CD4-positive, alpha-beta memory T cell (primary cell): Measurements from ENCODE around the gene MTCL1. TPM values are rescaled to one million over a fixed set of nuclear protein-coding genes. Genes with fewer than 3 reads are reported as not detected.

Source experiments
- CTCF ChIA-PET: fragments of 350-600 bp; sonication (Branson Sonifier 250); formaldehyde crosslinking; loops from one replicate; lab custom pipeline; 2021; ENCODE audit warnings: inconsistent platforms; ENCODE audit not compliant: partially characterized antibody; lab: Charles Lee
- POLR2A ChIA-PET: fragments of 350-600 bp; sonication (Branson Sonifier 250); formaldehyde crosslinking; loops from one replicate; lab custom pipeline; 2021; ENCODE audit not compliant: partially characterized antibody; lab: Charles Lee
- DNase-seq, 5 donors: peaks; one replicate each; pipeline versions ENCODE4 v3.0.0 to v3.0.0-alpha.2; 2020 to 2022; ENCODE audit warnings: mixed read lengths in 1 of 5
- H3K27ac ChIP-seq: one replicate; pipeline ENCODE4 v1.7.0; 2013; ENCODE audit warnings: low read depth, low read length
- H3K27me3 ChIP-seq: 2 replicates; pipeline ENCODE4 v1.7.0; 2013; ENCODE audit warnings: mild to moderate bottlenecking, low read length, moderate library complexity; ENCODE audit not compliant: insufficient read depth
- H3K36me3 ChIP-seq: 2 replicates; pipeline ENCODE4 v1.7.0; 2013; ENCODE audit warnings: mild to moderate bottlenecking, low read length, moderate library complexity; ENCODE audit not compliant: insufficient read depth
- H3K4me1 ChIP-seq: 2 replicates; pipeline ENCODE4 v1.7.0; 2013; ENCODE audit warnings: mild to moderate bottlenecking, low read length, moderate library complexity; ENCODE audit not compliant: insufficient read depth
- H3K4me3 ChIP-seq, 2 donors: one replicate each; pipeline ENCODE4 v1.7.0; 2013; ENCODE audit warnings: low read length in 2 of 2, mild to moderate bottlenecking in 1 of 2
- H3K9me3 ChIP-seq, 2 donors: one replicate each; pipeline ENCODE4 v1.7.0; 2013; ENCODE audit warnings: low read length in 2 of 2, control low read depth in 1 of 2; ENCODE audit not compliant: control insufficient read depth in 1 of 2
- H3K27ac Mint-ChIP-seq, 7 donors: one replicate each; pipeline ENCODE4 v1.8.0; 2020 to 2021; ENCODE audit warnings: mixed read lengths in 7 of 7, mild to moderate bottlenecking in 6 of 7, inconsistent platforms in 3 of 7, moderate library complexity in 3 of 7
- H3K27me3 Mint-ChIP-seq, 2 donors: one replicate each; pipeline ENCODE4 v1.8.0; 2020 to 2021; ENCODE audit warnings: mixed read lengths in 2 of 2
- H3K36me3 Mint-ChIP-seq, 2 donors: one replicate each; pipeline ENCODE4 v1.8.0; 2020 to 2021; ENCODE audit warnings: mixed read lengths in 2 of 2, inconsistent platforms in 1 of 2, mild to moderate bottlenecking in 1 of 2
- H3K4me1 Mint-ChIP-seq, 4 donors: one replicate each; pipeline ENCODE4 v1.8.0; 2020 to 2021; ENCODE audit warnings: mixed read lengths in 4 of 4, mild to moderate bottlenecking in 1 of 4
- H3K4me3 Mint-ChIP-seq, 8 donors: one replicate each; pipeline ENCODE4 v1.8.0; 2020 to 2021; ENCODE audit warnings: mixed read lengths in 8 of 8, mild to moderate bottlenecking in 7 of 8, moderate library complexity in 6 of 8, inconsistent platforms in 3 of 8
- H3K9me3 Mint-ChIP-seq, 8 donors: one replicate each; pipeline ENCODE4 v1.8.0; 2020 to 2021; ENCODE audit warnings: mixed read lengths in 8 of 8, mild to moderate bottlenecking in 5 of 8, inconsistent platforms in 3 of 8, moderate library complexity in 1 of 8
- intact Hi-C: fragments of 100-400 bp; cut with micrococcal nuclease; formaldehyde crosslinking; loops from one replicate; pipeline ENCODE4 v1.15.1; 2023
- polyA plus RNA-seq, 2 donors: library from polyadenylated mRNA; unstranded; fragments of 300-500 nt; fragmentation: Illumina TruSeq; gene quantifications; one replicate each; pipeline ENCODE4 v1.2.3, GENCODE V29; 2021
- total RNA-seq, 2 experiments: library from RNA; stranded (reverse); gene quantifications; one replicate each; pipeline ENCODE4 v1.2.3, GENCODE V29; 2021

MTCL1 gene
- total and polyA plus RNA-seq, 4 experiments from 2014 or later: 0.29 to 0.36 TPM; not detected in 2

- H3K27me3 ChIP-seq: no peaks in the 10 kb centered on the region
- no peak overlapping the region for H3K4me3 ChIP-seq
- H3K4me3 Mint-ChIP-seq: no peak overlapping the region
- no peaks in the 10 kb centered on the region for H3K4me1 ChIP-seq
- DNase-seq: no peak
- CTCF ChIA-PET: no interaction called here
- H3K27me3 Mint-ChIP-seq: peaks cover 4 to 6% of the 10 kb centered on the region in 2 donors
- no peaks in the 10 kb centered on the region for H3K9me3 Mint-ChIP-seq
- POLR2A ChIA-PET: no interaction called here
- no peak overlapping the region for H3K27ac ChIP-seq
- H3K36me3 ChIP-seq: no peaks in the 10 kb centered on the region
- H3K4me1 Mint-ChIP-seq: peaks cover 0 to 4% (median 0%) of the 10 kb centered on the region in 4 donors
- no peaks in the 10 kb centered on the region for H3K9me3 ChIP-seq
- intact Hi-C loops: no loop called here
- H3K36me3 Mint-ChIP-seq: no peaks in the 10 kb centered on the region
- H3K27ac Mint-ChIP-seq: no peak overlapping the region
Measured at GRCh38 chr18:8825273-8825672, 119.9 kb downstream of the MTCL1 start.

DNA sequence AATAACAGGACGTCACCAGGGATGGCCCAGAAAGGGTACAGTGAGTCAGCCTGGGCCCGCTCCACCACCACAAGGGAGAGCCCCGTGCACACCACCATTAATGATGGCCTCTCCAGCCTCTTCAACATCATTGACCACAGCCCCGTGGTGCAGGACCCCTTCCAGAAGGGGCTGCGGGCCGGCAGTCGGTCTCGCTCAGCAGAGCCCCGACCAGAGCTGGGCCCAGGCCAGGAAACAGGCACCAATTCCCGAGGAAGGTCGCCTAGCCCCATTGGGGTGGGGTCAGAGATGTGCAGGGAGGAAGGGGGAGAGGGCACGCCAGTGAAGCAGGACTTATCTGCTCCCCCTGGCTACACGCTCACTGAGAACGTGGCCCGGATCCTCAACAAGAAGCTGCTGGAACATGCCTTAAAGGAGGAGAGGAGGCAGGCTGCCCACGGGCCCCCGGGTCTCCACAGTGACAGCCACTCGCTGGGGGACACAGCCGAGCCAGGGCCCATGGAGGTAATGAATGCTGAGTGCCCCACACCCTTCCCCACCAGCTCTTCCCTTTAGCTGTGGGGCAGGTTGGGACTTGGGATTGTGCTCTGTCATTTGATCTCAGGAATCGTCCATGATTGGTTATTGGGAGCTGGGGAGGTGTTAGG lies 120.5 kb downstream of the MTCL1 start:
- peak overlapping the region in 1 of 7 donors; percentile 48 for H3K27ac Mint-ChIP-seq
- Histone ChIP-seq H3K4me3 (no peak overlapping the region), H3K27me3 (no peaks in the 10 kb centered on the region), H3K27ac (no peak overlapping the region), H3K36me3 (no peaks in the 10 kb centered on the region), H3K4me1 (no peaks in the 10 kb centered on the region), H3K9me3 (no peaks in the 10 kb centered on the region)
- ChIA-PET CTCF (no interaction called here), POLR2A (no interaction called here)
- no peak overlapping the region for H3K4me3 Mint-ChIP-seq
- intact Hi-C loops: no loop called here
- no peaks in the 10 kb centered on the region for H3K36me3 Mint-ChIP-seq
- no peak for DNase-seq
- H3K27me3 Mint-ChIP-seq: peaks cover 4 to 6% of the 10 kb centered on the region in 2 donors
- no peaks in the 10 kb centered on the region for H3K9me3 Mint-ChIP-seq
- H3K4me1 Mint-ChIP-seq: peaks cover 0 to 1% (median 0%) of the 10 kb centered on the region in 4 donors

GRCh38 chr18:8826514-8826913 lies 121.2 kb downstream of the MTCL1 start:
- no peak overlapping the region for H3K27ac ChIP-seq
- H3K9me3 ChIP-seq: no peaks in the 10 kb centered on the region
- H3K27me3 Mint-ChIP-seq: peaks cover 4 to 8% of the 10 kb centered on the region in 2 donors
- no peaks in the 10 kb centered on the region for H3K27me3 ChIP-seq
- no peaks in the 10 kb centered on the region for H3K36me3 ChIP-seq
- H3K4me3 Mint-ChIP-seq: no peak overlapping the region
- H3K4me3 ChIP-seq: no peak overlapping the region
- no peaks in the 10 kb centered on the region for H3K4me1 ChIP-seq
- ChIA-PET POLR2A (no interaction called here), CTCF (no interaction called here)
- intact Hi-C loops: no loop called here
- H3K9me3 Mint-ChIP-seq: no peaks in the 10 kb centered on the region
- no peak overlapping the region for H3K27ac Mint-ChIP-seq
- no peak for DNase-seq
- H3K36me3 Mint-ChIP-seq: no peaks in the 10 kb centered on the region
- no peaks in the 10 kb centered on the region for H3K4me1 Mint-ChIP-seq

DNA sequence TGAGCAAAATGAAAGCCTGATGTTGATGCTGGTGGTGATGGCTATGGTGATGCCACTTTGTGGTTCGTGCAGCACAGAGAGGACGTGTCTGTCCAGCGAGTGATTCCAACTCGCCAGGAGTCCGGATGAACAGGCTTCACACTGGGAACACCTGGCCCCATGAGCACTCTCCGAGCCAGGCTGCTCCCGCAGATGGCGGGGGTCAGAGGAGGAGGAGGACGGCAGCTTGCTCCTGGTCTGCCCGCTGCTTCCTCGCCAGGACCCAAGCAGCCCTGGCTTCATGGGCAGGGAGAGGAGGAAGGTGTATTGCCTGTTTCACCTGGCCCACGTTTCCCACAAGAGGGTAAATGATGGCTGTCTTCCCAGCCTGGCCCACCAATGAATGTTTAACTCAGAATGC lies 121.6 kb downstream of the MTCL1 start:
- H3K4me3 ChIP-seq: no peak overlapping the region
- peaks cover 4 to 9% of the 10 kb centered on the region in 2 donors for H3K27me3 Mint-ChIP-seq
- no peaks in the 10 kb centered on the region for H3K36me3 ChIP-seq
- CTCF ChIA-PET: no interaction called here
- H3K4me3 Mint-ChIP-seq: no peak overlapping the region
- intact Hi-C loops: no loop called here
- H3K4me1 ChIP-seq: no peaks in the 10 kb centered on the region
- H3K27ac Mint-ChIP-seq: no peak overlapping the region
- no peaks in the 10 kb centered on the region for H3K9me3 ChIP-seq
- POLR2A ChIA-PET: no interaction called here
- no peaks in the 10 kb centered on the region for H3K9me3 Mint-ChIP-seq
- H3K27ac ChIP-seq: no peak overlapping the region
- H3K27me3 ChIP-seq: no peaks in the 10 kb centered on the region
- no peak for DNase-seq
- H3K36me3 Mint-ChIP-seq: no peaks in the 10 kb centered on the region
- H3K4me1 Mint-ChIP-seq: no peaks in the 10 kb centered on the region

DNA sequence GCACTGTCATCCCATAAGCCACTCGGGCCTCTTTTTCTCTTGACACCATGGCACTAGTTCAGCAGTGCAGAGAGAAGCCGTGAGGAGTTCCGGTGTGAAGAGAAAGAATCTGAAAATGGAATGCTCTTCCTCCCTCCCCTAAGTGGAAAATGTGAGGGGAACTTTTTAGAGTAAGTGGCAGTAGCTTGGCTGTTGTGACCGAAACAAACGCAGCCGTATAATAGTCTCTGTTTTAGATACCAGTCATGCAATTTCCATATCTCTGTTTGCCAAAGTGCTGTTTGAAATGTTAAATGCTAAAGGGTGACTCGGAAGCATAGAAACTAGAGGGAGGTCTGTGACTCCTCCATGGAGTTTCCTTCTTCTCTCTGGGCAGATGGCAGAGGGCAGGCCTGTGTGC lies 122.9 kb downstream of the MTCL1 start:
- POLR2A ChIA-PET: no interaction called here
- H3K36me3 ChIP-seq: no peaks in the 10 kb centered on the region
- CTCF ChIA-PET: no interaction called here
- Mint-ChIP-seq H3K9me3 (peaks cover 0 to under 1% (median 0%) of the 10 kb centered on the region in 8 donors), H3K36me3 (no peaks in the 10 kb centered on the region), H3K4me1 (no peaks in the 10 kb centered on the region), H3K4me3 (no peak overlapping the region), H3K27me3 (peaks cover 3 to 8% of the 10 kb centered on the region in 2 donors), H3K27ac (no peak overlapping the region)
- intact Hi-C loops: no loop called here
- no peaks in the 10 kb centered on the region for H3K9me3 ChIP-seq
- no peak overlapping the region for H3K4me3 ChIP-seq
- H3K4me1 ChIP-seq: no peaks in the 10 kb centered on the region
- H3K27me3 ChIP-seq: no peaks in the 10 kb centered on the region
- H3K27ac ChIP-seq: no peak overlapping the region
- no peak for DNase-seq

- peaks cover 1 to 8% of the 10 kb centered on the region in 2 donors for H3K27me3 Mint-ChIP-seq
- no peaks in the 10 kb centered on the region for H3K27me3 ChIP-seq
- no peaks in the 10 kb centered on the region for H3K36me3 Mint-ChIP-seq
- no peak overlapping the region for H3K27ac ChIP-seq
- no peaks in the 10 kb centered on the region for H3K36me3 ChIP-seq
- H3K9me3 ChIP-seq: no peaks in the 10 kb centered on the region
- H3K4me3 Mint-ChIP-seq: no peak overlapping the region
- POLR2A ChIA-PET: no interaction called here
- no peak overlapping the region for H3K27ac Mint-ChIP-seq
- H3K4me1 ChIP-seq: no peaks in the 10 kb centered on the region
- H3K9me3 Mint-ChIP-seq: peaks cover 0 to 4% (median 0%) of the 10 kb centered on the region in 8 donors
- no peak for DNase-seq
- no peak overlapping the region for H3K4me3 ChIP-seq
- no peaks in the 10 kb centered on the region for H3K4me1 Mint-ChIP-seq
- intact Hi-C loops: no loop called here
- CTCF ChIA-PET: no interaction called here
Measured at GRCh38 chr18:8828798-8829197, 123.4 kb downstream of the MTCL1 start.

DNA sequence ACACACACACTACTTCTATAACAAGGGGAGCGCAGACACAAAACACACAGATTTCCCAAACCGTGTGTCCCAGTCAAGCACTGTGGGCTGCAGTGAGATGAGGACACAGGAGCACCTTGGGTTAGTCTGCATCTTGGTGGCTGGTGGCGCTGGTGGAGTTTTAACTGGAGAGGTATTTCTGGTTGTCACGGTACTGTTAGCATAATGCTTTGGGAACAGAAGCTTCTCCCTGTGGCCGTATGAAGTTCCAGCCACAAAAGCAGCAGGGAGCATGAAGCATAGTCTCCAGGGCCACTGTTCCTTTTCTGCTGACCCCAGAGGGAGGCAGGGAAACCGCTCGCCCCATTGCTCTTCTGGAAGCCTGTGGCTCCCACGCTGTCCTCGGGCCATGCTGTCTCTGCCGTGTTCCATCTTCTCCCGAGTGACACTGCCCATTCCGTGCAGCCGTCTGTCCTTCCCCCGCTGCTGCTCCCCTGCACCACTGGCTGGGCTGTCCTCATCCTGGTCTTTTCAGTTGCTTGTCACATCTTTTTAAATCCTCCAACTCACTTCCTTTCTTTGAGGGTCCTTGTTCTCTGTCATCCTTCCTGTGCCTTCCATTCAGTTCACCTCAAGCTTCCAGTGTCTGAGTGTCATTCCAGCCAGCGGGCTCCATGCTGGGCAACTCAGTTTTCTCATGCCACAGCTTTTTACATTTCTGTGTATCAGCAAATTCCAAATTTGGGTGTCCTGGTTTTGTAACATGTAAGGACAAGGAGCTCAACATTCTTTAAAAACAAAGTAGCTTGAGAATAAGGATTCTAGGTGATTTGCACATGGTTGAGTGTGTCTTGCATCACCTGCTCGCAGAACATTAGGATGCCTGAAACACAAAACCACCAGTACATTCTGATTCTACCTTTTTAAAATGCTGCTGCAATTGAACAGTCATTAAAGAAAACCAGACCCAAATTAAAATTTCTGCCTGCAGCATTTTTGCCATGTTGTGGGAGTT lies 125.0 kb downstream of the MTCL1 start:
- Mint-ChIP-seq H3K36me3 (no peaks in the 10 kb centered on the region), H3K27ac (no peak overlapping the region), H3K4me1 (no peaks in the 10 kb centered on the region), H3K9me3 (peaks cover 0 to 4% (median 0%) of the 10 kb centered on the region in 8 donors), H3K4me3 (no peak overlapping the region), H3K27me3 (peaks cover 7 to 10% of the 10 kb centered on the region in 2 donors)
- no peaks in the 10 kb centered on the region for H3K36me3 ChIP-seq
- ChIA-PET POLR2A (no interaction called here), CTCF (no interaction called here)
- no peaks in the 10 kb centered on the region for H3K9me3 ChIP-seq
- no peaks in the 10 kb centered on the region for H3K4me1 ChIP-seq
- no peak overlapping the region for H3K4me3 ChIP-seq
- H3K27ac ChIP-seq: no peak overlapping the region
- intact Hi-C loops: no loop called here
- H3K27me3 ChIP-seq: no peaks in the 10 kb centered on the region
- DNase-seq: no peak
